ENCODE data around the gene MCM7.

MCM7 gene

GRCh38 chr7:100122067-100122466 is 20.9 kb upstream of the MCM7 start:
- DNase-seq: no peak

- no peak for DNase-seq
These were observed 19.5 kb upstream of the MCM7 start for GRCh38 chr7:100120733-100121036.

- DNase-seq: peak; percentile 81
These were observed 19.0 kb upstream of the MCM7 start for GRCh38 chr7:100119970-100120732.

DNA sequence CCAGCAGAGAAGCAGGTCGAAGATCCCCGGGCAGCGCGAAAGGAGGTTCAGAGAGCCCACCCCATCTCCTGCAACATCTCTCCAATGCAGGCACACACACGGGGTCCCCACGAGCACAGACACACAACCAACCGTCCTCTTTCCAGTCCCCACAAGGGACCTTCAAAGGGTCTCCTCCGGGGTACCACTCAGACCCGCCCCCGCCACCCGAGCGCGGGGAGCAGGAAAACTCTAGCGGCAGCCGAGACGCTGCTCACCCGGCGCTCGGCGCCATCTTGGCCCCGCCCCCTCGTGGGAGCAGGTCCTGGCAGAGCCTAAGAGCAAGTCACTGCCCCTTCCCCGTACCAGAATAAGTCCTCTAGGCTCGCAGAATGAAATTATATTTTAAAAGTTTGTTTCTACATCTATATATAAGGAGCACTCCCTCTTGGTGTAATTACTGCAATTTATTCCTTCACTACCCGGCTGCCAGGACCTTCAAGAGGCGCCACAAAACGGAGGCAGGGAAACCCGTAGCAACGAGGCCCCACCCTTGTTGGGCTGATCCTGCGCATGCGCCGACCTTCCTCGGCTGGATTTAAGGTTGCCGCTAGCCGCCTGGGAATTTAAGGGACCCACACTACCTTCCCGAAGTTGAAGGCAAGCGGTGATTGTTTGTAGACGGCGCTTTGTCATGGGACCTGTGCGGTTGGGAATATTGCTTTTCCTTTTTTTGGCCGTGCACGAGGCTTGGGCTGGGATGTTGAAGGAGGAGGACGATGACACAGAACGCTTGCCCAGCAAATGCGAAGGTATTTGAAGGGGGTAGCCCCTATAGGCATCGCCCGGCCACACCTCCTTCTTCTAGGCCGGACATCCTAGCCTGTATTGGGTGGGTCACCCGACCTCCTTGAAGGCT is 18.1 kb upstream of the MCM7 start, which contains the start of the genes CNPY4 and TAF6:
Gene CNPY4 (plus strand): TSS at position 563 of the 898 bp plus-strand sequence. CDS start 111 bp downstream, at position 674.
Gene TAF6 (minus strand): TSS at position 287 of the 898 bp plus-strand sequence. CDS start 5,149 bp downstream, outside the sequence.
- peak; percentile 96 for DNase-seq

- no peak for DNase-seq
These were observed 17.3 kb upstream of the MCM7 start for GRCh38 chr7:100118388-100119071.

GRCh38 chr7:100115026-100115425 is 13.8 kb upstream of the MCM7 start:
- DNase-seq: no peak

GRCh38 chr7:100111914-100112313 is 10.7 kb upstream of the MCM7 start:
- no peak for DNase-seq

- no peak for DNase-seq
These were observed 10.0 kb upstream of the MCM7 start for GRCh38 chr7:100111156-100111555.

GRCh38 chr7:100109521-100110163 is 8.4 kb upstream of the MCM7 start:
- no peak for DNase-seq

- DNase-seq: no peak
These were observed 6.7 kb upstream of the MCM7 start for GRCh38 chr7:100107890-100108289.

- no peak for DNase-seq
These were observed 6.0 kb upstream of the MCM7 start for GRCh38 chr7:100107125-100107737.

- no peak for DNase-seq
These were observed 5.4 kb upstream of the MCM7 start for GRCh38 chr7:100106633-100107032.

GRCh38 chr7:100105534-100105933 is 4.3 kb upstream of the MCM7 start:
- no peak for DNase-seq

DNA sequence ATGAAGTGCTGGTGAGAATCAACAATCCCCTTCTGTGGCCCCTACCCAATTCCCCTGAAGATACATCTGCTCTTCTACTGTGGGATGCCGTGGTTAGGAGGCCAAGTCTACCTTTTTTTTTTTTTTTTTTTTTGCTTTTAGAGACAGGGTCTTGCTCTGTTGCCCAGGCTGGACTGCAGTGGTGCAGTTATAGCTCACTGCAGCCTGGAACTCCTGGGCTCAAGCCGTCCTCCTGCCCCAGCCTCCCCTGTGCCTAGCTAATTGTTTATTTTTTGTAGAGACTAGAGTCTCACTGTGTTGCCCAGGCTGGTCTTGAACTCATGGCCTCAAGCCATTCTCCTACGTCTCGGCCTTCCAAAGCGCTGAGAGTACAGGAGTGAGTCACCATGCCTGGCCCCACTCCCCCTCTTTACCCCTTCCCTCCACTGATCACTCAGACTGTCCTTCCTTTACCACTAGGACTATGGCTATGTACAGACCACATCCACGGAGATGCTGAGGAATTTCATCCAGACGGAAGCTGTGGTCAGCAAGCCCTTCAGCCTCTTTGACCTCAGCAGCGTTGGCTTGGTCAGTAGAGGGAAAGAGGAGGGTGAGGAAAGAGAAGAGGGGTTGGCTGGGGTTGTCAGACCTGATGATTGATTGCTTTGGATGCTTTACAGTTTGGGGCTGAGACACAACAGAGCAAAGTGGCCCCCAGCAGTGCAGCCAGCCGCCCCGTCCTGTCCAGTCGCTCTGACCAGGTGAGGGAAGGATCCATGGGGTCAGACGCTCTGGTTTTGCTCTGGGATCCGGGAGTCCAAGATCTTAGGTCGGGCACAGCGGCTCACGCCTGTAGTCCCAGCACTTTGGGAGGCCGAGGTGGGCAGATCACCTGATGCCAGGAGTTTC is 2.0 kb upstream of the MCM7 start:
- DNase-seq: no peak

DNA sequence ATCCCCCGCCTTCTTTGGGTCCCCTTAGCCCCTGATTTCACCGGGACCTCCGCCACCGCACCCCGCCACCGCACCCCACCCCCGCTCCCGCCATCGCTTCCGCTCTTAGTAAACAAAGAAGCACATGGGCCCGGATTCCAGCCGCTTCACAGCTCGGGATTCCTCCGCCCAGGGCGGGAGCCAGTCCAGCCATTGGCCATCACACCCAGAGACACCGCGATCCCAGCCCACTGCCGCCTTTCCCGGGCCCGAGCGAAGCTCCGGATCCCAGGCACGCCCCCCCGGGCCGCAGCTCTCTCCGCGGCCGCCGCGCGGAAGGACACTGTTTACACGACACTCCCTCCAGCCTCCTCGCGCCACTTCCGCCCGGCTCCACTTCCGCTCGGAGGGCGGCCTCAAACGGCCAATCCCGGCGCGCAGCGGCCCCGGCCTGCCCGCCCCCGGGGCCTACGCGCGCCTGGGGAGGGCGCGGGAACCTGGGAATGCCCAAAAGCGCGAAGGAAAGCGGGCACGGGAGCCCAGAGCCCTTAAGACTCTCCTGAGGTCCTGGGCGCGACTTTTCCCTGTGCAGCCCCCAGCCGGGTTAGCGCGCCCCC is 679 bp downstream of the MCM7 start:
- peak; percentile 88 for DNase-seq

- DNase-seq: no peak
These were observed 1.7 kb downstream of the MCM7 start for GRCh38 chr7:100099452-100099851.

DNA sequence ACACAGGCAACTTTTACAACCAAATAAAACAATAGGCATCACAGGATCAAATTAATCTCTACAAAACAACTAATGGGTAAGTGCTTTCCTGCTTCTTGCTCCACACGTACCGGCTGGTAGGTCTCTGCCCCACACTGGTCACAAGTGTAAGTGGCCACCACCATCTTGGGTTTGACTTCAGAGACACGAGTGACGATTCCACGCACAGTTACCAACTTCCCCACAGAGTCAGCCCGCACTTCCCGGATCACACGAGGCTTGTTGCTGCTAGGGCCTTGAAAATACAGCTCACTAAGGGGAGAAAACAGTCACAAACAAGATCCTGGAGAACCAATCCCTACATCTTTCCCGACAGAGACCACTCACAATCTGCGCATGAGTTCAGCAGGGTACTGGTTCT is 2.3 kb downstream of the MCM7 start:
- no peak for DNase-seq

DNA sequence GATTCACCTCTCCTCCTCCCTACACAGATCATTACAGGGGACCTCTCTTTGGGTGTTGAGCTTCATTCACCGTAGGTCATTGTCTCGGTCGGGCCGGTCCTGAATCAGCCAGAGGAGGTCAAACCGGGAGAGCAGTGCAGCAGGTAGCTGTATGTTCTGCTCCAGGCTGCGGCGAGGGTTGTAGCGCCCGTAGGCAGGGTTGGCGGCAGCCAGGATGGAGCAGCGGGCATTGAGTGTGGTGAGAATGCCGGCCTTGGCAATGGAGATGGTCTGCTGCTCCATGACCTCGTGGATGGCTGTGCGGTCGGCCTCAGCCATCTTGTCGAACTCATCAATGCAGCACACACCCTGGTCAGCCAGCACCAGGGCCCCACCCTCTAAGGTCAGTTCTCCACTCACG is 5.5 kb downstream of the MCM7 start:
- DNase-seq: no peak

DNA sequence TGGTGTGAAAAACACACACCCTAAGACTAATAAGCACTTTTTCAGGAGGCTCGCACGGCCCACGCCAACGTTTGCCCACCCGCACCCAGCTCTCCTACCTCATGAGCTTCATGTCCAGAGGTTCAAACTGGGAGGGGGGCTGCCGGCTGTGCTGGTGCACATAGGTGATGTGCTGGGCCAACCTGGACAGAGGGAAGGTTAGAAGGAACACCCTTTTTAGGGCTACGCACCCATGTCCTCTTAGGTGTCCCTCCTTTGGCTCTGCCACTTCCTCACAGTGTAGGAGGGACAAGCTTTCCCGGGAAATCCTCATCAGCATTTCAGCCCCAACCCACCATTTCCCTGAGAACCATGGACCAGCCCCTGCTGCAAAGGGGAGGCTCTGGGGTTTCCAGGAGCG is 5.9 kb downstream of the MCM7 start:
- no peak for DNase-seq

DNA sequence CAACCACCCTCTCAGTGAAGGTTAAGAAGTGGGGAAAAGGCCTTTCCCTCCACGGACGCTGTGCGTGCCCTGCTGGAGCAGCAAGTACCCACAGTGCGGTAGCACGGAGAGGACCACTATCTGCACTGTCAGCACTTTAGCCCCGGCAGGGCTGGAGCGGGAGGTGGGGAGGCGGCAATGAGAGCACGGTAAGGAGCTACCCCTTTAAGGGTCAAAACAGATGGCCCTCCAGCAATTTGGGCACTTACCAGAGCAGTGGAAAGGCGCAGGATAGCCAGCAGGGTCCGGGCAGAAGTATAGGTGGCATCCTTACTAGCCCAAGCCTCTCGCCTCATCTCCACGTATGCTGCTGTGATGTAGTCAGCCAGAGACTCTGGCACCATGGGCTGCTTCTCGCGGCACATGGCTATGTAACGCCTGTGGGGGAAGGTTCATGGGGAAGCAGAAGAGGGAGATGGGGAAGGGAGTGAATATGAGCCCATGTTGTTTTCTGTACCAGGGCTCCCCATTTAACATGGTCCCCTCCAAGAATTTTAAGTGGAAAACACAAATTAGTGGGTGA is 7.2 kb downstream of the MCM7 start:
- DNase-seq: no peak

DNA sequence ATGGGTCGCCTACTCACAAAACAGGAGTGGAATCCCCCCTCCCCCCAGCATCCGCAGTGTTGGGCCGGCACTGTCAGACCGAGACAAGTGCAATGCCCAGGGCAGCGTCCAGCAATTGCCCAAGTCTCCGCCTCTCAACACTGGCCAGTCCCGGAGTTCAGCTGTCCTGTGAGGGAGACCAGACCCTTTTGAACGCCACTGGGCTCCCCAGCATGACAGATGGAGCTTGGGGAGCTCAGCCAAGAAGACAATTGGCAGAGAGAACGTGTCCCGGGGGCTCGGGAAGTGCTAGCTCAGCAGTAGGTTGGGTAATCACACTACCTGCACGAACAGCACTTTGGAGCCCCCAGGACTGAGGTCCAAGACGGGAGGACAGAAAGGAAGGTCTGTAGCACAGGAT is 7.7 kb downstream of the MCM7 start:
- no peak for DNase-seq

All from CD4-positive, alpha-beta T cell treated with Interleukin-21 for 1 hour (primary cell).